Caco-2 (cell line): ENCODE data around the gene TTC39C. TPM values are rescaled to one million over a fixed set of nuclear protein-coding genes. Genes with fewer than 3 reads are reported as not detected.

ENCODE experiments used
- BruUV-seq: library from RNA; stranded (reverse); fragments of 400-500 nt; replicated peaks from 2 replicates; lab custom pipeline; 2021; lab: Mats Ljungman, UMichigan
- CTCF ChIA-PET: fragments of 300-600 bp; sonication (Branson Sonifier 250); formaldehyde crosslinking; loops from one replicate; lab custom pipeline; 2022; ENCODE audit warnings: antibody characterized with exemption; lab: Charles Lee
- POLR2A ChIA-PET: fragments of 300-600 bp; sonication (Branson Sonifier 250); formaldehyde crosslinking; loops from one replicate; lab custom pipeline; 2022; ENCODE audit warnings: antibody characterized with exemption; lab: Charles Lee
- DNase-seq, 2 experiments: peaks; one replicate each; pipeline versions ENCODE4 v3.0.0 to v3.0.0-alpha.2; 2020 to 2022
- H3K27me3 ChIP-seq: replicated peaks from 2 replicates; pipeline ENCODE4 v1.6.0; 2011; ENCODE audit warnings: low read length; ENCODE audit not compliant: control insufficient read depth, insufficient read depth
- H3K36me3 ChIP-seq: 2 replicates; pipeline ENCODE4 v1.5.1; 2011; ENCODE audit warnings: low read length; ENCODE audit not compliant: control insufficient read depth, insufficient read depth
- H3K4me1 ChIP-seq: fragments of 250-450 bp; sonication (Bioruptor Pico); 2 replicates; pipeline ENCODE4 v1.5.1; 2020; ENCODE audit warnings: mild to moderate bottlenecking
- H3K4me3 ChIP-seq: 2 replicates; pipeline ENCODE4 v1.5.1; 2011; ENCODE audit warnings: low read depth, mild to moderate bottlenecking, control low read depth, low read length
- H3K9me3 ChIP-seq: fragments of 250-450 bp; sonication (Bioruptor Pico); 2 replicates; pipeline ENCODE4 v1.5.1; 2020; ENCODE audit warnings: mild to moderate bottlenecking, moderate library complexity
- H3K27ac Mint-ChIP-seq: one replicate; pipeline ENCODE4 v1.8.0; 2022; ENCODE audit warnings: mixed read lengths; ENCODE audit not compliant: unreplicated experiment
- H3K27me3 Mint-ChIP-seq: one replicate; pipeline ENCODE4 v1.8.0; 2022; ENCODE audit warnings: mixed read lengths; ENCODE audit not compliant: insufficient read depth, unreplicated experiment
- H3K36me3 Mint-ChIP-seq: one replicate; pipeline ENCODE4 v1.8.0; 2022; ENCODE audit warnings: mild to moderate bottlenecking, mixed read lengths; ENCODE audit not compliant: insufficient read depth, unreplicated experiment
- H3K4me1 Mint-ChIP-seq: one replicate; pipeline ENCODE4 v1.8.0; 2022; ENCODE audit warnings: low read depth, mixed read lengths; ENCODE audit not compliant: unreplicated experiment
- H3K4me3 Mint-ChIP-seq: one replicate; pipeline ENCODE4 v1.8.0; 2022; ENCODE audit warnings: mild to moderate bottlenecking, moderate library complexity, mixed read lengths; ENCODE audit not compliant: unreplicated experiment
- H3K9me3 Mint-ChIP-seq: one replicate; pipeline ENCODE4 v1.8.0; 2022; ENCODE audit warnings: mixed read lengths; ENCODE audit not compliant: unreplicated experiment
- CTCF ChIP-seq, 2 experiments: fragments of 200-600 bp in 1 of 2; IDR thresholded peaks; 1 replicate in 1 of 2; 2 replicates in 1 of 2; pipeline versions ENCODE4 v1.5.1 to v1.8.0; 2011 to 2022; ENCODE audit warnings: antibody characterized with exemption in 1 of 2, control low read depth in 1 of 2, inconsistent platforms in 1 of 2, low read depth in 1 of 2, low read length in 1 of 2, mild to moderate bottlenecking in 1 of 2, moderate library complexity in 1 of 2; ENCODE audit not compliant: insufficient read depth in 1 of 2, severe bottlenecking in 1 of 2, unreplicated experiment in 1 of 2
- intact Hi-C: fragments of 100-400 bp; cut with micrococcal nuclease; formaldehyde crosslinking; loops from one replicate; pipeline ENCODE4 v1.10.0; 2022; ENCODE audit not compliant: unreplicated experiment
- total RNA-seq: library from RNA; stranded (reverse); gene quantifications from 2 replicates; pipeline ENCODE4 v1.2.3, GENCODE V29; 2022

The TTC39C gene
- total RNA-seq, 1 experiment from 2014 or later: 9.3 TPM

GRCh38 chr18:23972453-23972852, 42.1 kb upstream of the TTC39C start:
- Histone ChIP-seq H3K9me3 (no peaks in the 10 kb centered on the region), H3K36me3 (no peaks in the 10 kb centered on the region), H3K4me1 (no peaks in the 10 kb centered on the region), H3K4me3 (no peak overlapping the region), H3K27me3 (no peaks in the 10 kb centered on the region)
- no TSS peak for BruUV-seq
- no peaks in the 10 kb centered on the region for H3K27me3 Mint-ChIP-seq
- POLR2A ChIA-PET: no interaction called here
- H3K4me3 Mint-ChIP-seq: no peak overlapping the region
- DNase-seq: no peak
- H3K36me3 Mint-ChIP-seq: no peaks in the 10 kb centered on the region
- TF ChIP-seq CTCF (IDR thresholded peaks at IDR 0.05; ENCODE audit: insufficient read depth in 1 of 2, low read depth in 1 of 2, low read length in 1 of 2, severe bottlenecking in 1 of 2, unreplicated experiment in 1 of 2): no peak
- intact Hi-C loops: no loop called here
- no peaks in the 10 kb centered on the region for H3K4me1 Mint-ChIP-seq
- H3K27ac Mint-ChIP-seq: no peak overlapping the region
- no peaks in the 10 kb centered on the region for H3K9me3 Mint-ChIP-seq
- CTCF ChIA-PET: no interaction called here

GRCh38 chr18:23977103-23977502, 37.5 kb upstream of the TTC39C start:
- no peaks in the 10 kb centered on the region for H3K27me3 Mint-ChIP-seq

GRCh38 chr18:23977719-23978483, 36.7 kb upstream of the TTC39C start:
- no peaks in the 10 kb centered on the region for H3K9me3 Mint-ChIP-seq
- no peak overlapping the region for H3K4me3 Mint-ChIP-seq
- H3K4me1 ChIP-seq: no peaks in the 10 kb centered on the region
- intact Hi-C loops: no loop called here
- no peaks in the 10 kb centered on the region for H3K36me3 Mint-ChIP-seq
- no peak for TF ChIP-seq CTCF (IDR thresholded peaks at IDR 0.05; ENCODE audit: insufficient read depth in 1 of 2, low read depth in 1 of 2, low read length in 1 of 2, severe bottlenecking in 1 of 2, unreplicated experiment in 1 of 2)
- H3K4me3 ChIP-seq: no peak overlapping the region
- H3K27ac Mint-ChIP-seq: no peak overlapping the region
- no peaks in the 10 kb centered on the region for H3K27me3 ChIP-seq
- POLR2A ChIA-PET: no interaction called here
- CTCF ChIA-PET: no interaction called here
- no peaks in the 10 kb centered on the region for H3K27me3 Mint-ChIP-seq
- no peaks in the 10 kb centered on the region for H3K36me3 ChIP-seq
- no peak for DNase-seq
- peaks cover 13% of the 10 kb centered on the region for H3K4me1 Mint-ChIP-seq
- H3K9me3 ChIP-seq: no peaks in the 10 kb centered on the region
- no TSS peak for BruUV-seq

More at GRCh38 chr18:23977103-23977502, 37.5 kb upstream of the TTC39C start:
- Histone ChIP-seq H3K36me3 (no peaks in the 10 kb centered on the region), H3K4me3 (no peak overlapping the region), H3K27me3 (no peaks in the 10 kb centered on the region), H3K4me1 (no peaks in the 10 kb centered on the region), H3K9me3 (no peaks in the 10 kb centered on the region)
- no peak for DNase-seq
- Mint-ChIP-seq H3K36me3 (no peaks in the 10 kb centered on the region), H3K4me3 (no peak overlapping the region), H3K4me1 (peaks cover 5% of the 10 kb centered on the region), H3K27ac (no peak overlapping the region), H3K9me3 (no peaks in the 10 kb centered on the region)
- POLR2A ChIA-PET: no interaction called here
- CTCF ChIA-PET: no interaction called here
- TF ChIP-seq CTCF (IDR thresholded peaks at IDR 0.05; ENCODE audit: insufficient read depth in 1 of 2, low read depth in 1 of 2, low read length in 1 of 2, severe bottlenecking in 1 of 2, unreplicated experiment in 1 of 2): no peak
- intact Hi-C loops: no loop called here
- BruUV-seq: no TSS peak
